ENCODE data around the gene CEP104. TPM values are rescaled to one million over a fixed set of nuclear protein-coding genes. Genes with fewer than 3 reads are reported as not detected.

CEP104 gene
- total RNA-seq, 1 experiment from 2014 or later, result 34.5 TPM

DNA sequence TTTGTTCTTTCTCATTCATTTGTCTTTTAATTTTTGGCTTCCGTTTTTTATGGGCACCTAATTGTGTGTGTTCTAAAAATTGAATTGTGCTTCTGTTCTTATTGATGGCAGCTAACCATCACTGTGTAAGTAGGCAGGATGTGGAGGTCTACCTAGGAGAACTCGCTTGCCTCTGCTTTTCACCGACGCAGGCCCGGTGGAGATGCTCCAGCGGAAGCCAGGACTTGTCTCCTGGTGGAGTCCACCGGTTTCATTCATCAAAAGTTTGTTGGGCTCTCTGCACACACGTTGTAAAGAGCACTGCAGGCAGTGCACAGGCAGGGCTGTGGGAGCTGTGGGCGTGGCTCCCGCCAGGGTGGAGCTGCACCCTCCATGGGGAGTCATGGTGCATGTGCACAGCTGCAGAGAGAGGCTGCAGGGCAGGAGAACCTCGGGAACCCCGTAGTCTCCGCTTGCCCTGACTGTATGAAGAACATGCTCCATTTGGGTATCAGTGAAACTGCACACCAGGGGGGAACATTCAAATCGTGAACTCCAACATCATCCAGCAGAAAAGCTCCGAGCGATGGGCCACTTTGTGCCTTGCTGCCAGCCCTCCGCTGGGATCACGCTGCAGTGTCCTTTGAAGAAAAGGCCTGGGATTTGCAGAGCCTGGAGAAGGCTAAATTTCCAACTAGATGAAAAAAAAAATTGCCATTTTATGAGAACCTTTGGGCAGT is 49.1 kb upstream of the CEP104 start:
- no peak overlapping the region for H2BK5ac ChIP-seq (ENCODE audit: insufficient read length, low read length)
- H3K4me1 ChIP-seq (ENCODE audit: insufficient read depth, low read length), result no peaks in the 10 kb centered on the region
- no peak overlapping the region for H3K23ac ChIP-seq (ENCODE audit: insufficient read length, low read depth, low read length)
- peaks cover 25 to 30% of the 10 kb centered on the region in 2 experiments for H3K4me1 Mint-ChIP-seq
- no peak overlapping the region for H3T11ph ChIP-seq (ENCODE audit: low read length)
- H4K20me1 ChIP-seq (ENCODE audit: control insufficient read depth, insufficient read depth, insufficient read length), result no peaks in the 10 kb centered on the region
- H3K79me2 ChIP-seq (ENCODE audit: insufficient read depth, low read length), result no peaks in the 10 kb centered on the region
- no peak overlapping the region for H3K4me2 ChIP-seq (ENCODE audit: insufficient read depth, insufficient read length, low read length)
- H3K27me3 Mint-ChIP-seq (ENCODE audit: low read depth), result peaks cover 5% of the 10 kb centered on the region
- no peak for DNase-seq
- H4K8ac ChIP-seq (replicated peaks; ENCODE audit: insufficient read length, low read depth, low read length), result no peak overlapping the region
- no peak overlapping the region for H2BK12ac ChIP-seq (ENCODE audit: insufficient read length, low read depth, low read length)
- no peaks in the 10 kb centered on the region for H3K9me3 Mint-ChIP-seq
- H3K4me3 Mint-ChIP-seq, result no peak overlapping the region; a peak in 1 of 5 replicates
- H3K18ac ChIP-seq (ENCODE audit: insufficient read length, low read depth, low read length), result no peak overlapping the region
- H3K9ac ChIP-seq (ENCODE audit: extremely low read depth, insufficient read length, low read length), result no peak overlapping the region
- no peaks in the 10 kb centered on the region for H3K23me2 ChIP-seq (ENCODE audit: insufficient read length, low read depth, low read length, poor library complexity, severe bottlenecking)
- no peak overlapping the region for H2AK5ac ChIP-seq (ENCODE audit: insufficient read length, low read length)
- no CpG with 5 or more reads among the region's 18 CpGs for WGBS (ENCODE audit: extremely low coverage, insufficient read length, low lambda C conversion rate)
- no peak overlapping the region for H3K56ac ChIP-seq (ENCODE audit: insufficient read length, low read depth, low read length)
- no peak overlapping the region for H4K91ac ChIP-seq (ENCODE audit: insufficient read length, low read depth, low read length)
- H3K4ac ChIP-seq (ENCODE audit: low read depth, low read length), result no peak overlapping the region
- H2BK20ac ChIP-seq (ENCODE audit: low read depth, low read length, poor library complexity, severe bottlenecking), result no peak overlapping the region
- H3K36me3 Mint-ChIP-seq (ENCODE audit: insufficient read depth in 1 of 3, low read depth in 3 of 3), result no peaks in the 10 kb centered on the region; a peak in 1 of 7 replicates
- H4K5ac ChIP-seq (ENCODE audit: insufficient read length, low read depth, low read length), result no peak overlapping the region
- TF ChIP-seq CTCF (conservative IDR thresholded peaks at IDR 0.05), result no peak
- H3K27me3 ChIP-seq (ENCODE audit: insufficient read depth, low read length), result no peaks in the 10 kb centered on the region
- H3K27ac ChIP-seq (ENCODE audit: insufficient read length, low read depth, low read length), result no peak overlapping the region
- no peak overlapping the region for H3K14ac ChIP-seq (ENCODE audit: insufficient read depth, low read length)
- no peak overlapping the region for H2AFZ ChIP-seq (ENCODE audit: low read length)
- no peak overlapping the region for H2BK15ac ChIP-seq (ENCODE audit: low read depth, low read length)
- H3K9me3 ChIP-seq (ENCODE audit: control insufficient read depth, low read depth, low read length), result no peaks in the 10 kb centered on the region
- no peaks in the 10 kb centered on the region for H3K79me1 ChIP-seq (ENCODE audit: insufficient read depth, low read depth, low read length, poor library complexity, severe bottlenecking)
- peak overlapping the region in 1 of 3 experiments; percentile 5; a peak in 1 of 7 replicates for H3K27ac Mint-ChIP-seq
- H2BK120ac ChIP-seq (ENCODE audit: low read depth, low read length, poor library complexity, severe bottlenecking), result no peak overlapping the region

Data from H9 (cell line).